Astrocyte of the hippocampus (primary cell): ENCODE data around the gene LRRC71.

Experiments used
- DNase-seq: peaks from one replicate; pipeline ENCODE4 v3.0.0; 2011; ENCODE audit warnings: low read depth, low spot score

LRRC71 gene

GRCh38 chr1:156920233-156921052, at the start of gene LRRC71:
Gene LRRC71 (plus strand): TSS chr1:156920632. CDS start chr1:156920804, 172 bp downstream.
- DNase-seq: peak; percentile 94

DNA sequence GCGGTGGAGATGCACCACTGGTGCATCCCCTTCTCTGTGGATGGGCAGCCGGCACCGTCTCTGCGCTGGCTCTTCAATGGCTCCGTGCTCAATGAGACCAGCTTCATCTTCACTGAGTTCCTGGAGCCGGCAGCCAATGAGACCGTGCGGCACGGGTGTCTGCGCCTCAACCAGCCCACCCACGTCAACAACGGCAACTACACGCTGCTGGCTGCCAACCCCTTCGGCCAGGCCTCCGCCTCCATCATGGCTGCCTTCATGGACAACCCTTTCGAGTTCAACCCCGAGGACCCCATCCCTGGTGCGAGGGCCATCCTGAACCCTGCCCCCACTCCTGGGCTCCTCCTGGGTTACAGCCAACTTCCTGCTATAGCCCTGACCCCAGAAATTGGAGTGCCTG, 46.8 kb upstream of the LRRC71 start:
- DNase-seq: no peak

DNA sequence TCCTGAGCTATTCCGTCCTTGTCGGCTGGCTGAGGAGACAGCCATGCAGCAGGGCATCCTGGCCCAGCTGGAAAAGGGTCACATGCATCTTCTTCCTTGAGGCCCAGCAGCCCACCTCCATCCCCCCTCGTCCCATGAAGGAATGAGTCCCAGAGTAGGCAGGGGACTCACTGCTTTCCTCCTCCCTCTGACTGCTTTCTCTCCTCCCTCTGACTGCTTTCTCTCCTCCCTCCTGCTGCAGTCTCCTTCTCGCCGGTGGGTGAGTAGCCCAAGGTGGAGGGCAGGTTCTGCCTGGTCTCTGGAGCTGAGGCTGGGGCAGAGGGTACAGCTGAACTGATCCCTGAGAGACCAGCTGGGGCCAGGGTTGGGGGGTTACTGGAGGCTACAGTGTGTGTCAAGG, 46.3 kb upstream of the LRRC71 start:
- no peak for DNase-seq

DNA sequence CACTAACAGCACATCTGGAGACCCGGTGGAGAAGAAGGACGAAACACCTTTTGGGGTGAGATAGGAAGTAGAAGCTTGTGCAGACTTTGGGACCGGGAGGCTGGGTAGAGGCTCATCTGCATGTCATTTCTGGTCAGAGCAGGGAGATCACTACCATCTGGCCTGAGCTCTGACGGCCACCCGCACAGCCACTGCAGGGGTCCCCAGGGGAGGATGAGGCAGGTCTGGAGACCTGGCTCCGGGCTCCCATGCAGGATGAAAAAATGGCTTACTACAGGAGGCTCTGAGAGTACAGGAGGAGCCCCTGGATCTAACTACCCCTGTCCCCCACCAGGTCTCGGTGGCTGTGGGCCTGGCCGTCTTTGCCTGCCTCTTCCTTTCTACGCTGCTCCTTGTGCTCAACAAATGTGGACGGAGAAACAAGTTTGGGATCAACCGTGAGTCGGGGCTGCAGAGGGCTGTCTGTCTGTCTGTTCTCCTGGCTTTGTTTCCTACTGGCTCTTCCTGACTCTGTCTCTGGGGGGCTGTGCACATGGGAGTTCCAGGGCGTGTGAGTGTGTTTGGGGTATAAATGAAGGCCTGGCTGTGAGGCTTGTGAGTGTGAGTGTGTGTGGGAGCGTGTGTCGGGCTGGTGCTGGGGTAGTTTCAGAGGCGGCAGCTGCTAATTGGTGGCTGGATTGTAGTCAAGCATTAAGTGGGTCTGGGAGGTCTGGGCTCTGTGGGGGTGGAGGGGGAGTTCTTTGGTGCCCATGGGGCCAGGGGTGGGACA, 45.7 kb upstream of the LRRC71 start:
- no peak for DNase-seq

GRCh38 chr1:156875341-156875615, 45.2 kb upstream of the LRRC71 start:
- DNase-seq: no peak

DNA sequence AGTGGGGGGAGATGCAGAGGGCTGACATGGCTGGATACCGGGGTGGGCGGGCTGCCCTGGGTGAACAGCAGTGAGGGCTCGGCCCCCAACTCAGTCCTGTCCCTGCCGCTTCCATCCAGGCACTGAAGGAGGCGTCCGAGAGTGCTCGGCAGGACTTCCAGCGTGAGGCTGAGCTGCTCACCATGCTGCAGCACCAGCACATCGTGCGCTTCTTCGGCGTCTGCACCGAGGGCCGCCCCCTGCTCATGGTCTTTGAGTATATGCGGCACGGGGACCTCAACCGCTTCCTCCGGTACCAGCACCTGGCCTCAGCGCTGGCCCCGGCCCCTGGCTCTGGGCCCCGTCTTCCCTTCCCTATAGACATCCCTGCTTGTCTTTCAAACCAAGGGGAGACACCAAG, 44.2 kb upstream of the LRRC71 start:
- DNase-seq: peak; percentile 33

DNA sequence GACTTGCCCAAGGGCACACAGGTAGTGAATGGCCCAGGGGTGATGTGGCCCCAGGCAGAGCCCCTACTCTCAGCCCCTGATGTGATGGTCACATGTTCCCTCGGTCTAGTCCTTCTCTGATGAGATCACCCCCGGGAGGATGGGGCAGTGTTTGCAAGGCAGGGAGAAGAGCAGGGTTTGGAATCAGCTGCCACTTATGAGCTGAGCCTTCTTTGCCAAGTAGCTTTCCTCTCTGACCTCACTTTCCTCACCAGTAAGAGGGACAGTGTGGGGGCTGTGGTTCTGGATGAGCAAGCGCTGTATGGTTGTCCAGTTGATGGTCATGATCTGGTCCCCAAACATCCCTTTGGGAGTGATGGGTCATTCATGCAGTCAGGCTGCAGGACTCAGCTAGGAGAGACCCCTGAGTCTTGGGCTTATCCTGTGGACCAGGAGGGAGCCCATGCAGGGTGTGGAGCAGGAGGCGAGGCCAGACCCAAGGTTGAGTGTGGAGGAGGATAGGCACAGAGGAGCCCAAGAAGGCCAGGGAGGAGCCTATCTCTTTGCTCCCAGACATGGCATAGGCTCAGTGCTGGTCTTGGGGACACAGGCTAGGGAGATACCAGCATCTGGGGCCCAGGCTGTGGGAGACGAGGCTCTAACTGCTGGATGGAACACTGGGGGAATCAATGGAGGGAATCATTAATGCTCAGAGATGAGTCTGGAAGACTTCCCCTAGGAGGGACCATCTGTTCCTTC, 42.8 kb upstream of the LRRC71 start:
- DNase-seq: no peak

DNA sequence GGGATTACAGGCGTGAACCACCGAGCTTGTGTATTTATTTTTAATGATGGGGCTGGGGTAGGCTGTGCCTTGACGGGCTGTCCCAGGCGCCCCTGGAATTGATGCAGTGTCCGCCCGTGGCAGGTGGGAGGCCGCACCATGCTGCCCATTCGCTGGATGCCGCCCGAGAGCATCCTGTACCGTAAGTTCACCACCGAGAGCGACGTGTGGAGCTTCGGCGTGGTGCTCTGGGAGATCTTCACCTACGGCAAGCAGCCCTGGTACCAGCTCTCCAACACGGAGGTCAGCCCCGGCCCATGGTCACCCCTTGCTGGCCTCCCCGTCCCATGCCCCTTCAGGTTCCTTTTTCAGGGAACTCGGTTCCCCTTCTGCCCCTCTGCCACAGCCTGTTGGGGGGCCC, 40.6 kb upstream of the LRRC71 start:
- no peak for DNase-seq

GRCh38 chr1:156880473-156880872, 40.0 kb upstream of the LRRC71 start:
- DNase-seq: no peak

- DNase-seq: no peak
Measured at GRCh38 chr1:156881101-156881500, 39.3 kb upstream of the LRRC71 start.

DNA sequence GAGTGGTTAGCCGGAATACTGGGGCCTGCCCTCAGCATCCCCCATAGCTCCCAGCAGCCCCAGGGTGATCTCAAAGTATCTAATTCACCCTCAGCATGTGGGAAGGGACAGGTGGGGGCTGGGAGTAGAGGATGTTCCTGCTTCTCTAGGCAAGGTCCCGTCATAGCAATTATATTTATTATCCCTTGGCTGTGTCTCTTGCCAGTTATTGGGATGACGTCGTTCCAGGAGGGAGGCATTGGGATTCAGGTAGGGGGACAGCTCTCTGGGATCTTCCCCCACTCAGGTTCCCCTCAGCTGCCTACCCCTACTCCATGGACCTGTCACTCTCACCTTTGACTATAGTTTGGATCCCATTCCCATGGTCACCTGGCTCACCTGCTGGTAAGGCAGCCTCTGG, 38.8 kb upstream of the LRRC71 start:
- DNase-seq: no peak

DNA sequence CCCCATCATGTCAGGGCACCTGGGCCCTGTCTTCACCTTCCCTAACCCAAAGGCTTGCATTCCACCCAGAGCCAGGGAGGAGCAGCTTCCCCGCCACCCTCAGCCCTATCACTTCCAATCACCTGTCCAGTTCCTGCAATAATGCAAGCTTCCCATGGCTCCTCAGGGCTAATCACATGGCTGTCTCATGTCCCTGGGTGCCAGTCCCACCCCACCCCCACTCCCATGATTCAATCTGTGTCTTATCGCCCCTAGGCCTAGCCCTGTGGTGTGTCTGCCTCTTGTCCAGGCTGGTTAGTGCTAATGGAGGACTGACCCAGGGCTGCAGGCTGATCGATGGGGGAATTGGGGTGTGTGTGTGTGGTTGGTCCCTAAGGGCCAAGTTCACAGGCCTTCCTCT, 37.9 kb upstream of the LRRC71 start:
- no peak for DNase-seq

GRCh38 chr1:156883919-156884318, 36.5 kb upstream of the LRRC71 start:
- no peak for DNase-seq

GRCh38 chr1:156884560-156885184, 35.8 kb upstream of the LRRC71 start:
- DNase-seq: no peak

DNA sequence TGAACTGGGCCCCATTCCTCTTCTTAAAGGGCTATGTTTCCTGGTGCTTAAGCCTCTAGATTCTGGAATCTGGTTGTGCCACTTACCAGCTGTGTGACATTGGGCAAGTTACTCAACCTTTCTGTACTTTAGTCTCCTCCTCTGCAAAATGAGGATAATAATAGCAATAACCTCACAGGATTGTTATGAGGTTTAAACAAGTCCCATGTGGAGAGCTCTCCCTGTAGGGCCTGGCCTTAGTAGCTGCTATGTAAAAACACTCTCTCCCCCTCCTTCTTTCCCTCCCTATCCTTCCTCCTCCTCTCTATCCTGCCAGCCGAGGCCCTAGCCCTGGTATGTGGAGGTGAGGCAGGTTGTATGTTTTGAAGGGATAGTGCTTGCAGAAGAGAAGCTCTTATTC, 35.1 kb upstream of the LRRC71 start:
- DNase-seq: no peak

DNA sequence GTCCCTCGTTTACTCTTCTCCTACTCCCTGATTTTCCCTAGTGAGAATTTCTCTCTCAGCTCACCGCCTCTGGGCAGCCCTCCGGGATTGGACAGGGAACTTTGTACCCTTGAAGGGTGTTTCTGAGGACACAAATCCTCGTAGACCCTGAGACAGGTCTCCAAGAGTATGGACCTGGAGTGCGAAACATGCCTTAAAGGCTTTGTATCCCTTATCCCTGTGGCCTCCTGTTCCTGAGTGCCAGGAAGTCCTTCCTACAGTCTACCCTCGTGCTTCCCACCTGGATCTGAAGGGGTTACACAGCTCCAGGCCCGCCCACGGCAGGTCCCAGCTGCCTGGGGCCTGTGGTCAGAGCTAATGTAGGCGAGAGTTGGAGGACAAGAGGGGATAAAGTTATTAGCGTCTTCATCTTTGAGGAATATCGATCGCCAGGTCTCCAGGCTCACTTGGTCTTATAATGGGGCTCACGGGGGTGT, 34.5 kb upstream of the LRRC71 start:
- no peak for DNase-seq

DNA sequence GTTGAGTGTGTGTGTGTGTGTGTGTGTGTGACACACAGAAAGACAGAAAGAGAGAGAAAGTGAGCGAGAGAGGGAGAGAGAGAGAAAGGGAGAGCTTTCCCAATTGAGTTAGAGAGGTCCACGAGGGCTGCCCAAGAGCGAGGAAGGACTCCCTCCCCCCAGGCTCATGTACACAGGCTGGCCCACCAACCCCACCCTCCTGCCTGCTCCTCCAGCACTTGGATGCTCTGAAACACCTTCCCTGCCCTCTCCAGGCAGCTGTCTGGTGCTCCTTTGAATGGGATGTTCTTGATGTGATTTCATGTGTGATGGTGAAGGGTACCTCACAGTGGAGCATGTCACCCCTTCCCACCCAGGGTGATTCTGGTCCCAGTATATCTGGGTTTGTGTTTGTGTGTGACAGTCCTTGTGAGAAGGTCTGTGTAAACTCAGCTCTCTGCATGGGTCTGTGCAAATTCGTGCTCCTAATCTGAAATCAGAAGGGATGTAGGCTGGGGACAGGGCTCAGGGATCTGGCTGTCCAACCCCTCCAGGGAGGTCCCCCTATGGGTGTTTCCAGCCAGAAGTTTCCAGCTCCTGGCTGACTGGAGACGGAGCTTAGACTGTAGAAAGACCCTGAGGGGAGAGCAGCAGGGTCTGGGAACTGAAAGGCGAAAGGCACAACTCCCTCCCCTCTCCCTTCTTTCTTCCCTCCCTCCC, 33.7 kb upstream of the LRRC71 start:
- no peak for DNase-seq

- no peak for DNase-seq
Measured at GRCh38 chr1:156887317-156887716, 33.1 kb upstream of the LRRC71 start.

DNA sequence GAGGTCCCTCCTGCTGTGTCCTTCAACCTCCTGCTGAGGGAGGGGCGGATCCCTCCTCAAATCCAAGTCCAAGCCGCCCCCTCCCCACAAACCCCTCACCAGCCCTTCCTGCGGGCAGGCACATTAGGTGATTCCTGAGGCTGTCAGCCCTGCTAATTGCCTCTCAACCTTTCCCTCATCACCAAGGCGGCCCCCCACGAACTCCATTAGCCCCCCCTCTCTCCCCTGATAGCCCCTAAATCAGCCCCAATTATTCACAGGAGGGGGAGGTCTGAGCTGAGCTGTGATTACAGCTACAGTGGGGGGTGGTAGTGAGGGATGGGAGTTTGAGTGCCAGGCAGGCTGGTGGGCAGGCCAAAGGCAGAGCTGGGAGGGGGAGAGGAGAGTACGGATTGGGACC, 32.7 kb upstream of the LRRC71 start:
- DNase-seq: no peak

DNA sequence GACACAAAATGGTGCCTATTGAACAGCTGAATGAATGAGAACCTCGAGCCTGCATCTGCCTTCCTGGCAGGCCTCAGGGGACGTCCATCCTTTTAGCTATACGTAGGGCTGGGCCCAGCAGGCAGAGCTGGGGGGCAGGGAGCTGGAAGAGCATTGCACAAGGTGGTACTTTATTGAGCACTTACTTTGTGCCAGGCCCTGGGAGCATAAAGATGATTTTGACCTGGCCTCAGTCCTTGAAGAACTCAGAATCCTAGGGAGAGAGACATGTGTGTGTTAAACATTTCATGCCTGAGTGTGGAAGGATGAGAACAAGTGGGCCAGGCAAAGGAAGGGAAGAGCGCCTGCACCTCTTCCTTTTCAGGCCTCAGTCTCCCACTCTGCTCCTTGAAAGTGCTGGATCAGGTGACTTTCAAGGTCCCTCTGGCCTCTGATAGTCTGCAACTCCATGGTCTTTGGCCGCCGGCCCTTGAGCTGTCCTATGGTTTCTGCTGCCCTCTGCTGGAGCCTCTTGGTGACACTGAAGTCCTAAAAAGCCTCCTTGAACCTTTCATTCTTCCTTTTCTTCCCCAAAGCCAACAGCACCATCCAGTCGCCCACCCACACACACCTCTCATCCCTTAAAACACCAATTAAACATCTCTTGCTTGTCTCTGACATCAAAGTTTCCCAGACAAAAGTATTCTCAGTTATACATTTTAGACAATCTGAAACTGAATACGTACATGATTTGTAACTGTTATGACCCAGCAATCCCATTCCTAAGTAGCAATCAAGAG, 30.4 kb upstream of the LRRC71 start:
- DNase-seq: peak; percentile 89
